Measurements from ENCODE around the gene KRT71.

The KRT71 gene

GRCh38 chr12:52534482-52534881, 18.5 kb downstream of the KRT71 start:
- DNase-seq = no peak

GRCh38 chr12:52533686-52534470, 19.1 kb downstream of the KRT71 start:
- no peak for DNase-seq

GRCh38 chr12:52532636-52533035, 20.3 kb downstream of the KRT71 start:
- DNase-seq = no peak

GRCh38 chr12:52531566-52532300, 21.2 kb downstream of the KRT71 start:
- no peak for DNase-seq

GRCh38 chr12:52530905-52531304, 22.0 kb downstream of the KRT71 start:
- no peak for DNase-seq

- DNase-seq = no peak
Measured at GRCh38 chr12:52530366-52530765, 22.6 kb downstream of the KRT71 start.

- DNase-seq = no peak
Measured at GRCh38 chr12:52529846-52530245, 23.1 kb downstream of the KRT71 start.

- DNase-seq = no peak
Measured at GRCh38 chr12:52529417-52529816, 23.5 kb downstream of the KRT71 start.

GRCh38 chr12:52528641-52529143, 24.3 kb downstream of the KRT71 start:
- DNase-seq = no peak

- DNase-seq = no peak
Measured at GRCh38 chr12:52527121-52527800, 25.7 kb downstream of the KRT71 start.

GRCh38 chr12:52526511-52526951, 26.4 kb downstream of the KRT71 start:
- no peak for DNase-seq

- DNase-seq = no peak
Measured at GRCh38 chr12:52525661-52526499, 27.1 kb downstream of the KRT71 start.

GRCh38 chr12:52524898-52525591, 27.9 kb downstream of the KRT71 start:
- DNase-seq = no peak

- DNase-seq = no peak
Measured at GRCh38 chr12:52524241-52524897, 28.6 kb downstream of the KRT71 start.

GRCh38 chr12:52523824-52524223, 29.1 kb downstream of the KRT71 start:
- DNase-seq = no peak

GRCh38 chr12:52522346-52523011, 30.5 kb downstream of the KRT71 start:
- no peak for DNase-seq

- no peak for DNase-seq
Measured at GRCh38 chr12:52521568-52522266, 31.2 kb downstream of the KRT71 start.

GRCh38 chr12:52521175-52521567, 31.8 kb downstream of the KRT71 start:
- DNase-seq = no peak

- DNase-seq = no peak
Measured at GRCh38 chr12:52519826-52520662, 32.9 kb downstream of the KRT71 start, which contains the start of gene KRT5. TSS of gene KRT5 (minus strand) at chr12:52520394. CDS start at chr12:52520296, 98 bp downstream.
